Activated T-cell treated with anti-CD3 and anti-CD28 coated beads, Interleukin-2, amount 50 U/mL, for 48 hours (primary cell): ENCODE measurements around the gene PPM1M.

Experiments
- DNase-seq, 2 experiments: peaks; one replicate each; pipeline ENCODE4 v3.0.0-alpha.2; 2020

Gene PPM1M, protein sequence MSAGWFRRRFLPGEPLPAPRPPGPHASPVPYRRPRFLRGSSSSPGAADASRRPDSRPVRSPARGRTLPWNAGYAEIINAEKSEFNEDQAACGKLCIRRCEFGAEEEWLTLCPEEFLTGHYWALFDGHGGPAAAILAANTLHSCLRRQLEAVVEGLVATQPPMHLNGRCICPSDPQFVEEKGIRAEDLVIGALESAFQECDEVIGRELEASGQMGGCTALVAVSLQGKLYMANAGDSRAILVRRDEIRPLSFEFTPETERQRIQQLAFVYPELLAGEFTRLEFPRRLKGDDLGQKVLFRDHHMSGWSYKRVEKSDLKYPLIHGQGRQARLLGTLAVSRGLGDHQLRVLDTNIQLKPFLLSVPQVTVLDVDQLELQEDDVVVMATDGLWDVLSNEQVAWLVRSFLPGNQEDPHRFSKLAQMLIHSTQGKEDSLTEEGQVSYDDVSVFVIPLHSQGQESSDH

DNA sequence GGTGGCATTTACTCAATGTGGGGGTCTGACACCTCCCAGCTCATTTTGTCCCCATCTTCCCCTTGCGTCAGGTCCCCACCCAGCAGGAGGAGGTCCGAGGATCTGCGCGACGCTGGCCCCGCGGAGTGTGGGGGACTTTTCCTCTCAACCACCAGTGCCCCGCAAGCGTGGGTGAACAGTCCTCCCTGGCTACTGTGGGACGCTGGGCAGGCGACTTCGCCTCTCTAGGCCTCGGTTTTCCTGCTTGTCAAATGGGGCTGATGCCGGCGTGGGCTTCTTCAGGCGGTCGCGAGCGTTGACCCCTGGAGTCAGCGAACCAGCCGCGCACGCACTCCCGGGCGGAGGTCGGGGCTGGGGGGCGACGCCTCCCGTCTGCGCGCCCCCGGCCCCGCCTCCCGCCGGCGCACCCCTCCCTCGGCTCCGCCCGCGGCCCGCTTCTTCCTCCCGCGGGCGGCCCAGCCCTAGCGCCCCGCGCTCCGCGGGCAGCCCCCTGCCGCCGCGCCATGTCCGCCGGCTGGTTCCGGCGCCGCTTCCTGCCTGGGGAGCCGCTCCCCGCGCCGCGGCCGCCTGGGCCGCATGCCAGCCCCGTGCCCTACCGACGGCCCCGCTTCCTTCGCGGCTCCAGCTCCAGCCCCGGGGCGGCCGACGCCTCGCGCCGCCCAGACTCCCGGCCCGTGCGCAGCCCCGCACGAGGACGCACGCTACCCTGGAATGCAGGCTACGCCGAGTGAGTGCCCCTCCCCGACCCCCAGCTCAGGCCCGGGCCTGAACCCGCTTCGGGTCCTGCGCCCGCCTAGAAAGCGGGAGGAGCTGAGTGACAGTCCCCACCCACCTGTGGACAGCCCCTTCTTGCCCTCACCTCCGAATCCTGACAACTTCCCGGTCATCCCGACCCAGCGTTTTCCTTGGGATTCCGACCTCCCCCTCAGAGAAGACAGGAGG, at the start of gene PPM1M:
TSS of gene PPM1M (plus strand) at position 438 of the 942 bp plus-strand sequence. CDS start at position 504, 66 bp downstream.
- DNase-seq, result peak; percentile 73 to 74

DNA sequence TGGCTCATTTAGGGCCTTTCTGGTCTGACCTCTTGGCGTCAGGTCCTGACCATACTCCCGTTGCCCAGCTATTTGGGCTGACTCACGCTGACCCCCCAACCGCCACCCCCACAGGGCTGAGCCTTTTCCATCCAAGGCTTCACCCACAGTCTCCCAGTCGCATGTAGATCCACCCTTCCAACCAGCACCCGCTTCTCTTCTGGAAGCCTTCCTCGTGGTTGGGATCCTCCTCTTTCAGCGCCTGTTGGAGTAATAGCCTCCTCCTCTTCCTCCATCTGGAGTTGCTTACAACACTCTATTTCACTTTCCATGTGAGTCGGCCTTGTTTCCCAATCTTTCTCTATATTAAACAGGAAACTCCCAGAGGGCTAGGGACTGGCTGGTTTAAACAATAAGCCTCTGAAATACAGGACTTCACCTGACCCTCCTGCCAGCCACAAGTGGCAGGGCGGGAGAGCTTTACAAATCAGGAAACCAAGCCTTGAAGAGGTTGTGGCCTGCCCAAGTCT, 49.7 kb upstream of the PPM1M start:
- no peak for DNase-seq

- DNase-seq, result no peak
Observed at GRCh38 chr3:52196977-52197376, 48.6 kb upstream of the PPM1M start.

DNA sequence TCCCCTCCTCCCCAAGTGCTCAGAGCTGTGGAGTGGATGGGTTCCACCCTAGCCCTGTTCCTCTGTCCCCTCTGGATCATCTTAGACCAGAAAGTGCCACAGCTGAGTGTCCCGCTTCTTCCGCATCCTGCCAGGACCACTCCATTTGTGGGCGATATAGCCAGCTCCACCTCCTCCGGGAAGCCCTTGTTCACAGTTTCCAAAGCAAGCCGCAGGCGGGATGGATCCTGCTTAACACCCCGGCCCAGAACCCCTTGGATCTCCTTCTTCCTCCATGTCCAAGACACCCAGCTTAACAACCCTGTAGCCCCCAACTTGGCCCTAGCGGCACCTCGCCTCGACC, 48.1 kb upstream of the PPM1M start:
- DNase-seq, result no peak

DNA sequence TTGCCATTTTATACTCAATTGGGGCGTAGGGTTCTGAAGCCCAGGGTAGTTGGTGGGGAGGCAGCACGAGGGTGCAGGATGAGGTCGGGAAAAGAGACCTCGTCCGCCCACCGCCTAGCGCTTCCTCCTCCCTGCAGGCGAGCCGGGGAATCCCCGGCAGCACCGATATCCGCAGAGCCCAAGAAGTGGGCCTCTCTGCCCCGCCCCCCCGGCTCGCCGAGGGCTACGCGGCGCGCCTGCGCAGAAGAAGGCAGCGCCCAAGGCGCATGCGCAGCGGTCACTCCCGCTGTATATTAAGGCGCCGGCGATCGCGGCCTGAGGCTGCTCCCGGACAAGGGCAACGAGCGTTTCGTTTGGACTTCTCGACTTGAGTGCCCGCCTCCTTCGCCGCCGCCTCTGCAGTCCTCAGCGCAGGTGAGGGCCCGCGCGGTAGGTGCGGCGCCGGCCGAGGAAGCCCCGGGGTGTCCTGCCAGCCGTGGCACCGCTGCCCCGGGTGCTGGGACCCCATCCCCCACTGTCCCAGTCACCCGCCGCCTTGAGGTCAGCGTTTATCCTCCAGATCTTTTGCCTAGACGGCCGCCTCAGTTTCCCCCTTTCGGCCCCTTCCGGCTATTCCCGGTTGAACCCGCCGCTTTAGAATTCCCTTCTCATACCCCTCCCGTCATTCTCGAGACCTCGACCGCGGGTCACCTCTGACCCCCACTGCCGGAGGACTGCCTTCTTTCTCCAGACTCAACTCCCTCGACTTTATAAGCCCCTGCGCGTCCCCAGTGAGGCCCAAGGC, 47.5 kb upstream of the PPM1M start, which contains the start of gene ALAS1:
TSS of gene ALAS1 (plus strand) at position 319 of the 784 bp plus-strand sequence. CDS start 1,082 bp downstream, outside the sequence.
- DNase-seq, result peak; percentile 98

DNA sequence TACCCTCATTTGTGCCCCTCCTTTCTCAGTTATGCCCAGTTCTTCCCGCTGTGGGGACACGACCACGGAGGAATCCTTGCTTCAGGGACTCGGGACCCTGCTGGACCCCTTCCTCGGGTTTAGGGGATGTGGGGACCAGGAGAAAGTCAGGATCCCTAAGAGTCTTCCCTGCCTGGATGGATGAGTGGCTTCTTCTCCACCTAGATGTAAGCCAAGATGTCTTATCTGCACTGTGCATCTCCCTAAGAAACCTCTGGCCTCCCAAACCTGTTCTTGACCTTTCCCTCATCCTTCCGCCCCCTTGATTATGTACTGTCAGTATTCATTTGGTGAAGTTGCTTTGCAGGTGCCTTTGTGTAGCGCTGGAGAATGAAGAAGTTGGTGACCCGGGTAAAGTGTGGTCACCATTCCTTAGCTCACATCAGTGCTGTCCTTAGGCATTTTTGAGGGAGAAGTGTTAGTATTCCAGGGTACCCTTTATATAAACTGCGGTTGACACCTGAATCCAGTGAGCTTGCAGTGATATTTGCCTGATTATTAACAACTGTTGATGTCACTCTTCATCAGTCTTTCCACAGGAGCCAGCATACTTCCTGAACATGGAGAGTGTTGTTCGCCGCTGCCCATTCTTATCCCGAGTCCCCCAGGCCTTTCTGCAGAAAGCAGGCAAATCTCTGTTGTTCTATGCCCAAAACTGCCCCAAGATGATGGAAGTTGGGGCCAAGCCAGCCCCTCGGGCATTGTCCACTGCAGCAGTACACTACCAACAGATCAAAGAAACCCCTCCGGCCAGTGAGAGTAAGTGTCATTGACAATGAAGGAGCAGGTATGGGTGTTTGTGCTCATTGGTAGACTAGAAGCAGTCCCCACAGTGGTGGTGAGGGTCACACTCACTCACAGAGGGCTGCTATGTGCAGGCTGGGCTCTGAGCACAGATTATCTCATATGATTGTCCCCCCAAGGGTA, 46.6 kb upstream of the PPM1M start:
- no peak for DNase-seq

DNA sequence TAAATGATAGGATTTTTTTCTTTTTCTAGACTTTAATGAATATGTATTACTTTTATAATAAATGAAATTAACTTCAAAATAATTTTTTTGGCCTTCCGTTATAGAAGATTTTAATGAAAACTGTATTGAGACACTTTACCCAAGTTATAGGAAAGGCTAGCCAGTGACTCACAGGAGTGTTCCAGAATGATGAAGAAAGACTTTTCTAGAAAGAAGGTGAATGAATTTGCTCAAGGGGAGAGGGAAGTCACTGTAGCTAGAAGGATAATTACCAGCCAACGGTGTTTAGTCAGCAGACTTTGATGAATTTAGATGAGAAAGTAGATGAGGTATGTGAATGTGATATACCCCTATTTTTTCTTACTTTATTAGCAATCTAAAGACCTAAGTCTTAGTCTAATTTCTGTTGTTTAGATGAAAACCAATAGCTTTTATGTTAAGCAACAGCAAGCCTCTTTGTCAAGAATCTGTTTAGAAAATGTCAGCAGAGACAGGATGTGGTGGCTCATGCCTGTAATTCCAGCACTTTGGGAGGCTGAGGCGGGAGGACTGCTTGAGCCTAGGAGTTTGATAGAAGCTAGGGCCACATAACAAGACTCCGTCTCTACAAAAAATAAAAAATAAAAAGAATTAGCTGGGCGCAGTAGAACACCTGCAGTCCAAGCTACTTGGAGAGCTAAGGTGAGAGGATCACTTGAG, 44.4 kb upstream of the PPM1M start:
- no peak for DNase-seq

DNA sequence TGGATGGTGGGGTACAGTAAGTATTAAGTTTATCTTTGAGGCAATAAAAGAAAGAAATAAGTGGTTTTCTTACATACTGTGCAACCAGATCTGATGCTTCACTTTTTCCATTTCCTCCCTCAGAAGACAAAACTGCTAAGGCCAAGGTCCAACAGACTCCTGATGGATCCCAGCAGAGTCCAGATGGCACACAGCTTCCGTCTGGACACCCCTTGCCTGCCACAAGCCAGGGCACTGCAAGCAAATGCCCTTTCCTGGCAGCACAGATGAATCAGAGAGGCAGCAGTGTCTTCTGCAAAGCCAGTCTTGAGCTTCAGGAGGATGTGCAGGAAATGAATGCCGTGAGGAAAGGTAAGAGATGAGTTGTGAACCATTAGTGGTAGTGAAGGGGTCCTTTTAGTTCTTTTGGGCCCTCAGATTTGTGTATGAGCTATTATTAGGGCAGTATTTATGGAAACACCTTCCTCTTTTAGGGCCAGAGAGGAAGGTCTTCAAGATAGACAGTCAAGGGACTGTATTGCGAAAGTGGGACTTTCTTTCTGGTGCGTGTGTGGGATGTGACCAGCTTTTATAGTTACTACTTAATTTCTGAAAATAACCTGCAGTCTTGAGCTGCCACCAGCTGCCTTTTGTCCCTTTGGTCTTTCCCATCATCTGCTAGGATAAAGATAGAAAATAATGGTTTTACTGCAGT, 43.0 kb upstream of the PPM1M start:
- DNase-seq, result no peak

GRCh38 chr3:52203701-52204100, 41.9 kb upstream of the PPM1M start:
- no peak for DNase-seq

GRCh38 chr3:52204337-52205073, 41.1 kb upstream of the PPM1M start:
- peak in 1 of 2 experiments; percentile 51 for DNase-seq

GRCh38 chr3:52205727-52206372, 39.7 kb upstream of the PPM1M start:
- no peak for DNase-seq

DNA sequence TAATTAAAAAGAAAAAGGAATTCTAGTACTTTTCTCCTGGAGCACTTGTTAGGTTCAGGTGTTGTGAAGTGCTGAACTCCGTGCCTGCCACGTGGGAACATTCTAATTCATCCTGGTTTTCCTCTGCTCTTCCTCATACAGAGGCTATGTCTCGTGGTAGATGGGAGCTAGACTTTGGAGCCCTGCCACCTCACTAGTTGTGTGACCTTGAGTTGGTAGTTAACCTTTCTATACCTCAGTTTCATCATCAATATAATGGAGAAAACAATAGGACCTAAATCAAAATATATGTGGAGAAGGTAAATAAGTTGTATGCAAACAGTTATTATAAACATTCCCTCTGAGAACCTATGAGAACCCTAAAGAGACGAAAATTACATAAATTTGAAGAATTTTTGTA, 37.0 kb upstream of the PPM1M start:
- no peak for DNase-seq

DNA sequence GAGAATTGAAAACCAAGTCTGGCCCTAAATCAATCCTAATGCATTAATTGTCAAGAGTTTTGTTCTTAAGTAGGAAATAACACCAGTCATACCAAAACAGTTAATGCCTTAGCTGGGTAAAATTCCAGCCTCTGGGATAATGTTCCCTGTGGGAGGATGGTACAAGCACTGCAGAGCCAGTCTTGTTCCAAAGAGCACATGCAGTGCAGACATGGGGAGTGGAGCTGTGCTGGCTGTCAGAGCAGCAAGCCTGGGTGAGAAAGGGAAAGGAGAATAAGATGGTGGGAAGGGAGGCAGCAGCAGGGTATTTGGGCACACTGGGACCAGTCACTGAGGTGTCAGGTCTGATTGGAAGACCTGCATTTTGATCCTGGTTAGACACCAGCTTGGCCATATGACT, 35.5 kb upstream of the PPM1M start:
- no peak for DNase-seq

DNA sequence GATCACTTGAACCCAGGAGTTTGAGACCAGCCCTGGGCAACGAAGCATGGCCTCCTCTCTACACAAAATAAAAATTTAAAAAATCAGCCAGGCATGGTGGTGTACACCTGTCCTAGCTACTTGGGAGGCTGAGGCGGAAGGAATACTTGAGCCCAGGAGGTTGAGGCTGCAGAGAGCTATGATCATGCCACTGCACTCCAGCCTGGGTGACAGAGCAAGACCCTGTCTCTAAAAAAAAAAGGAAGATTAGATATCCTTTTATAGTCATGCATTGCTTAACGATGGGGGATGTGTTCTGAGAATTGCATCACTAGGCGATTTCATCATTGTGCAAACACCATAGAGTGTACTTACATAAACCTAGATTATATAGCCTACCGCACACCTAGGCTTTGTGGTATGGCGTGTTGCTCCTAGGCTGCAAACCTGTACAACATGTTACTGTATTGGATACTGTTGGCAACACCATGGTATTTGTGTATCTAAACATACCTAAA, 35.0 kb upstream of the PPM1M start:
- no peak for DNase-seq

DNA sequence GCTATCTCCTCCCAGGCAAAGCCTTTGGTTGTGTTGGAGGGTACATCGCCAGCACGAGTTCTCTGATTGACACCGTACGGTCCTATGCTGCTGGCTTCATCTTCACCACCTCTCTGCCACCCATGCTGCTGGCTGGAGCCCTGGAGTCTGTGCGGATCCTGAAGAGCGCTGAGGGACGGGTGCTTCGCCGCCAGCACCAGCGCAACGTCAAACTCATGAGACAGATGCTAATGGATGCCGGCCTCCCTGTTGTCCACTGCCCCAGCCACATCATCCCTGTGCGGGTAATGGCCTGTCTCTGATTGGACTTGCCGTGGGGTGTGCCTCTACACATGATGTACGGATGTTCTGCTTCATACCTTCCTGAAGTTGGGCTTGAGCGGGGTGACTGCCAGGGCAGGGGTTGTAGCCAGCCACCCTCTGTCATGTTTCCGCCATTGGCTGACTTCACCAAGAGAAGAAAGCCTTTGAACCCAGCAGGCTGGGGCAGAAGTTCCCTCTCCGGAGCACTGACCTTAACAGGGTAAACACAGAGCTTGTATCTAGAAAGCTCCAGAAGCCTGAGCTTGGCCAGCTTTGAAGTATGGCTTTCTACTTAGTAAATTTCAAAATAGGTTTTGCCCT, 34.2 kb upstream of the PPM1M start:
- no peak for DNase-seq

GRCh38 chr3:52213005-52213404, 32.6 kb upstream of the PPM1M start:
- no peak for DNase-seq

GRCh38 chr3:52213901-52214300, 31.7 kb upstream of the PPM1M start:
- DNase-seq, result no peak

- no peak for DNase-seq
Observed at GRCh38 chr3:52215351-52215750, 30.2 kb upstream of the PPM1M start.
